Activated CD4-positive, alpha-beta T cell treated with anti-CD3 and anti-CD28 coated beads, Interleukin-2, amount 10 ng/mL, durations not matched to agents 7 days and 5 days (primary cell): ENCODE results near the gene HNRNPA0. TPM values are rescaled to one million over a fixed set of nuclear protein-coding genes. Genes with fewer than 3 reads are reported as not detected.

ENCODE experiments used
- CTCF ChIA-PET: fragments of 350-600 bp; sonication (Branson Sonifier 250); formaldehyde crosslinking; loops from one replicate; lab custom pipeline; 2021; ENCODE audit warnings: antibody characterized with exemption; lab: Charles Lee
- POLR2A ChIA-PET: fragments of 350-600 bp; sonication (Branson Sonifier 250); formaldehyde crosslinking; loops from one replicate; lab custom pipeline; 2021; ENCODE audit warnings: antibody characterized with exemption; lab: Charles Lee
- DNase-seq: peaks from one replicate; pipeline ENCODE4 v3.0.0-alpha.2; 2020
- H3K27ac Mint-ChIP-seq: one replicate; pipeline ENCODE4 v1.8.0; 2021; ENCODE audit warnings: mild to moderate bottlenecking, moderate library complexity, mixed read lengths
- H3K27me3 Mint-ChIP-seq: one replicate; pipeline ENCODE4 v1.8.0; 2021; ENCODE audit warnings: mixed read lengths
- H3K36me3 Mint-ChIP-seq: one replicate; pipeline ENCODE4 v1.8.0; 2021; ENCODE audit warnings: low read depth, mixed read lengths
- H3K4me1 Mint-ChIP-seq: one replicate; pipeline ENCODE4 v1.8.0; 2021; ENCODE audit warnings: mixed read lengths
- H3K4me3 Mint-ChIP-seq: one replicate; pipeline ENCODE4 v1.8.0; 2021; ENCODE audit warnings: mild to moderate bottlenecking, moderate library complexity, mixed read lengths
- H3K9me3 Mint-ChIP-seq: one replicate; pipeline ENCODE4 v1.8.0; 2021; ENCODE audit warnings: mixed read lengths
- total RNA-seq, 2 experiments: library from RNA; stranded (reverse); gene quantifications; one replicate each; pipeline ENCODE4 v1.2.3, GENCODE V29; 2021

Gene HNRNPA0
- total RNA-seq, 2 experiments from 2014 or later, result 26.0 to 31.8 TPM

- peaks cover 27% of the 10 kb centered on the region for H3K4me1 Mint-ChIP-seq
- H3K4me3 Mint-ChIP-seq, result peak overlapping the region; percentile 95
- H3K27me3 Mint-ChIP-seq, result no peaks in the 10 kb centered on the region
- POLR2A ChIA-PET, result interaction anchor here (0.7 kb wide), 1 partner anchor 27 kb away, joined by 5 read pairs; no protein-coding TSS in a partner anchor
- H3K9me3 Mint-ChIP-seq, result no peaks in the 10 kb centered on the region
- peak overlapping the region; percentile 100 for H3K27ac Mint-ChIP-seq
- H3K36me3 Mint-ChIP-seq, result peaks cover 43% of the 10 kb centered on the region
- CTCF ChIA-PET, result interaction anchor here (0.7 to 1.6 kb wide), 7 partner anchors 9 to 189 kb away, joined by 3 to 11 read pairs (median 3); no protein-coding TSS in a partner anchor
- peak; percentile 35 for DNase-seq
These were observed 2.2 kb downstream of the HNRNPA0 start for GRCh38 chr5:137751869-137752491.

- POLR2A ChIA-PET, result no interaction called here
These were observed 3.7 kb downstream of the HNRNPA0 start for GRCh38 chr5:137750436-137750835.

GRCh38 chr5:137747848-137748247 is 6.3 kb downstream of the HNRNPA0 start:
- Mint-ChIP-seq H3K4me1 (peaks cover 25% of the 10 kb centered on the region), H3K36me3 (peaks cover 26% of the 10 kb centered on the region), H3K27ac (no peak overlapping the region), H3K4me3 (no peak overlapping the region), H3K9me3 (no peaks in the 10 kb centered on the region), H3K27me3 (no peaks in the 10 kb centered on the region)
- ChIA-PET CTCF (interaction anchor here (1.0 kb wide), 1 partner anchor 87 kb away, joined by 3 read pairs; no protein-coding TSS in a partner anchor), POLR2A (no interaction called here)
- no peak for DNase-seq

More at GRCh38 chr5:137750436-137750835, 3.7 kb downstream of the HNRNPA0 start:
- no peaks in the 10 kb centered on the region for H3K9me3 Mint-ChIP-seq
- H3K27me3 Mint-ChIP-seq, result no peaks in the 10 kb centered on the region
- peaks cover 40% of the 10 kb centered on the region for H3K36me3 Mint-ChIP-seq
- CTCF ChIA-PET, result interaction anchor here (0.6 to 1.8 kb wide), 2 partner anchors 124 to 130 kb away, joined by 3 read pairs; no protein-coding TSS in a partner anchor
- H3K4me1 Mint-ChIP-seq, result peaks cover 27% of the 10 kb centered on the region
- DNase-seq, result no peak
- H3K27ac Mint-ChIP-seq, result no peak overlapping the region
- no peak overlapping the region for H3K4me3 Mint-ChIP-seq

- H3K36me3 Mint-ChIP-seq, result peaks cover 7% of the 10 kb centered on the region
- peaks cover 3% of the 10 kb centered on the region for H3K9me3 Mint-ChIP-seq
- no peak overlapping the region for H3K4me3 Mint-ChIP-seq
- H3K27ac Mint-ChIP-seq, result no peak overlapping the region
- H3K4me1 Mint-ChIP-seq, result peaks cover 19% of the 10 kb centered on the region
- CTCF ChIA-PET, result interaction anchor here (0.6 to 8.7 kb wide), 18 partner anchors 8 to 388 kb away, joined by 3 to 52 read pairs (median 4); partner anchors contain the start of gene HNRNPA0
- peak; percentile 84 for DNase-seq
- H3K27me3 Mint-ChIP-seq, result no peaks in the 10 kb centered on the region
- POLR2A ChIA-PET, result interaction anchor here (1.0 kb wide), 1 partner anchor 83 kb away, joined by 10 read pairs; no protein-coding TSS in a partner anchor
These were observed 11.0 kb downstream of the HNRNPA0 start for GRCh38 chr5:137743031-137743640.

GRCh38 chr5:137741718-137742117 is 12.4 kb downstream of the HNRNPA0 start:
- peaks cover 19% of the 10 kb centered on the region for H3K4me1 Mint-ChIP-seq
- DNase-seq, result no peak
- POLR2A ChIA-PET, result no interaction called here
- peaks cover 10% of the 10 kb centered on the region for H3K36me3 Mint-ChIP-seq
- no peaks in the 10 kb centered on the region for H3K27me3 Mint-ChIP-seq
- no peak overlapping the region for H3K27ac Mint-ChIP-seq
- H3K9me3 Mint-ChIP-seq, result peaks cover 7% of the 10 kb centered on the region
- no peak overlapping the region for H3K4me3 Mint-ChIP-seq
- CTCF ChIA-PET, result interaction anchor here (1.0 to 8.7 kb wide), 13 partner anchors 10 to 112 kb away, joined by 3 to 52 read pairs (median 5); partner anchors contain the start of gene HNRNPA0

GRCh38 chr5:137739737-137740136 is 14.4 kb downstream of the HNRNPA0 start:
- ChIA-PET CTCF (interaction anchor here (2.5 to 8.7 kb wide), 3 partner anchors 12 to 81 kb away, joined by 11 to 52 read pairs (median 12); no protein-coding TSS in a partner anchor), POLR2A (interaction anchor here (0.7 kb wide), 1 partner anchor 14 kb away, joined by 4 read pairs; no protein-coding TSS in a partner anchor)
- Mint-ChIP-seq H3K9me3 (peaks cover 7% of the 10 kb centered on the region), H3K4me3 (no peak overlapping the region), H3K27me3 (no peaks in the 10 kb centered on the region), H3K36me3 (peaks cover 10% of the 10 kb centered on the region), H3K4me1 (peaks cover 19% of the 10 kb centered on the region), H3K27ac (no peak overlapping the region)
- no peak for DNase-seq

GRCh38 chr5:137738947-137739346 is 15.2 kb downstream of the HNRNPA0 start:
- H3K27me3 Mint-ChIP-seq, result no peaks in the 10 kb centered on the region
- ChIA-PET CTCF (interaction anchor here (2.8 to 8.7 kb wide), 2 partner anchors 13 to 80 kb away, joined by 11 to 52 read pairs; no protein-coding TSS in a partner anchor), POLR2A (no interaction called here)
- H3K36me3 Mint-ChIP-seq, result peaks cover 14% of the 10 kb centered on the region
- no peak overlapping the region for H3K4me3 Mint-ChIP-seq
- no peak overlapping the region for H3K27ac Mint-ChIP-seq
- peaks cover 19% of the 10 kb centered on the region for H3K4me1 Mint-ChIP-seq
- no peak for DNase-seq
- peaks cover 7% of the 10 kb centered on the region for H3K9me3 Mint-ChIP-seq

- Mint-ChIP-seq H3K4me3 (no peak overlapping the region), H3K27me3 (no peaks in the 10 kb centered on the region), H3K36me3 (peaks cover 18% of the 10 kb centered on the region), H3K27ac (no peak overlapping the region), H3K9me3 (peaks cover 7% of the 10 kb centered on the region), H3K4me1 (peaks cover 22% of the 10 kb centered on the region)
- CTCF ChIA-PET, result interaction anchor here (2.2 to 8.7 kb wide), 2 partner anchors 16 to 78 kb away, joined by 7 to 52 read pairs; partner anchors contain the start of gene HNRNPA0
- peak; percentile 45 for DNase-seq
- POLR2A ChIA-PET, result no interaction called here
These were observed 16.6 kb downstream of the HNRNPA0 start for GRCh38 chr5:137737349-137738131.

- H3K27ac Mint-ChIP-seq, result no peak overlapping the region
- H3K27me3 Mint-ChIP-seq, result no peaks in the 10 kb centered on the region
- no peak overlapping the region for H3K4me3 Mint-ChIP-seq
- peaks cover 7% of the 10 kb centered on the region for H3K9me3 Mint-ChIP-seq
- peaks cover 31% of the 10 kb centered on the region for H3K4me1 Mint-ChIP-seq
- ChIA-PET CTCF (interaction anchor here (1.0 to 8.7 kb wide), 4 partner anchors 10 to 77 kb away, joined by 3 to 52 read pairs (median 6); partner anchors contain the start of gene HNRNPA0), POLR2A (interaction anchor here (0.5 kb wide), 1 partner anchor 71 kb away, joined by 4 read pairs; no protein-coding TSS in a partner anchor)
- DNase-seq, result no peak
- H3K36me3 Mint-ChIP-seq, result peaks cover 25% of the 10 kb centered on the region
These were observed 17.7 kb downstream of the HNRNPA0 start for GRCh38 chr5:137736496-137736895.

GRCh38 chr5:137735555-137736284 is 18.4 kb downstream of the HNRNPA0 start, which contains the start of gene KLHL3:
TSS of gene KLHL3 (minus strand) at chr5:137736089. CDS start at chr5:137735646, 443 bp downstream.
- Mint-ChIP-seq H3K27me3 (no peaks in the 10 kb centered on the region), H3K27ac (no peak within 1 kb of the TSS), H3K9me3 (peaks cover 7% of the 10 kb centered on the region), H3K4me1 (peaks cover 35% of the 10 kb centered on the region), H3K4me3 (no peak within 1 kb of the TSS), H3K36me3 (peaks cover 30% of the 10 kb centered on the region)
- ChIA-PET CTCF (interaction anchor here (0.8 to 2.2 kb wide), 5 partner anchors 10 to 75 kb away, joined by 3 to 7 read pairs (median 4); partner anchors contain the start of gene HNRNPA0), POLR2A (interaction anchor here (1.0 kb wide), 1 partner anchor 18 kb away, joined by 4 read pairs; no protein-coding TSS in a partner anchor)
- peak; percentile 60 for DNase-seq

- H3K9me3 Mint-ChIP-seq, result peaks cover 7% of the 10 kb centered on the region
- peaks cover 39% of the 10 kb centered on the region for H3K4me1 Mint-ChIP-seq
- CTCF ChIA-PET, result interaction anchor here (0.6 to 2.2 kb wide), 5 partner anchors 8 to 75 kb away, joined by 3 to 7 read pairs (median 4); partner anchors contain the start of gene HNRNPA0
- H3K36me3 Mint-ChIP-seq, result peaks cover 35% of the 10 kb centered on the region
- H3K27ac Mint-ChIP-seq, result no peak overlapping the region
- POLR2A ChIA-PET, result interaction anchor here (1.0 kb wide), 1 partner anchor 18 kb away, joined by 4 read pairs; no protein-coding TSS in a partner anchor
- H3K27me3 Mint-ChIP-seq, result no peaks in the 10 kb centered on the region
- DNase-seq, result peak; percentile 33
- H3K4me3 Mint-ChIP-seq, result no peak overlapping the region
These were observed 19.1 kb downstream of the HNRNPA0 start for GRCh38 chr5:137734962-137735554.
